RPMI8226 (cell line): Measurements from ENCODE around the gene TSKS.

ENCODE experiments used
- DNase-seq: peaks from one replicate; pipeline ENCODE4 v3.0.0-alpha.2; 2015

The TSKS gene

GRCh38 chr19:49710372-49710951 lies 52.6 kb downstream of the TSKS start:
- DNase-seq, result no peak

- no peak for DNase-seq
Measured at GRCh38 chr19:49705919-49706318, 57.2 kb downstream of the TSKS start.

- no peak for DNase-seq
Measured at GRCh38 chr19:49704888-49705642, 58.0 kb downstream of the TSKS start.

- no peak for DNase-seq
Measured at GRCh38 chr19:49701271-49701786, 61.8 kb downstream of the TSKS start.

GRCh38 chr19:49700563-49700962 lies 62.5 kb downstream of the TSKS start:
- DNase-seq, result no peak

GRCh38 chr19:49699364-49699763 lies 63.7 kb downstream of the TSKS start:
- DNase-seq, result no peak

GRCh38 chr19:49696865-49697264 lies 66.2 kb downstream of the TSKS start:
- DNase-seq, result no peak

- DNase-seq, result no peak
Measured at GRCh38 chr19:49696115-49696514, 67.0 kb downstream of the TSKS start.

- no peak for DNase-seq
Measured at GRCh38 chr19:49692147-49692506, 71.0 kb downstream of the TSKS start.

- DNase-seq, result no peak
Measured at GRCh38 chr19:49691243-49692146, 71.6 kb downstream of the TSKS start.

GRCh38 chr19:49690656-49691242 lies 72.4 kb downstream of the TSKS start, which contains the start of gene CPT1C:
CPT1C (plus strand) TSS chr19:49691116; CDS start chr19:49692253, 1,137 bp downstream.
- DNase-seq, result no peak

- no peak for DNase-seq
Measured at GRCh38 chr19:49690079-49690655, 72.9 kb downstream of the TSKS start.
